Stimulated activated CD4-positive, alpha-beta T cell treated with anti-CD3 and anti-CD28 coated beads, Interleukin-12 subunit alpha, Interleukin-12 subunit beta, amount 100 ng/mL, for 24 hours (primary cell): ENCODE measurements around the gene UBE2O.
"Not testable (repeated sequence)": the region's sequence is repeated elsewhere in the genome, so short reads cannot be mapped to it uniquely, and the experiment has no call there.

Experiments
- DNase-seq, 2 experiments: peaks; one replicate each; pipeline ENCODE4 v3.0.0-alpha.2; 2020; ENCODE audit warnings: low read depth in 2 of 2

The UBE2O gene

GRCh38 chr17:76370261-76370993 is 82.5 kb downstream of the UBE2O start:
- DNase-seq: no peak

DNA sequence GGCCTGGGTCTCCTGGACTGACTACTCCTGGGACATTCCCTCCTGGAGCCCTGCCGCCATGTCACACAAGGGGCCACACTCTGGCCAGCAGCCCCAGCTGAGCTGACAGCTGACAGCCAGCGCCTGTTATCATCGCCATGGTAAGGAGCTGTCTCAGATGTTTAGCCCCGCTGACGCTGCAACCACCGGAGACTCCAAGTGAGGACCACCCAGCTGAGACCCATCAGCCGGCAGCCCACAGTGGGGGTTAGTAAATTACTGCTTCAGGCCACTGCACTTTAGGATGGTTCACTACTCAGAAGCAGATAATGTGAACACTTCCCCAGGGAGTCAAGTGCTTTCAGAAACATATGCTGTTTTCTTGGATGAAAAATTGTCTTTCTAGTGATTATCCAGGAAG is 83.1 kb downstream of the UBE2O start:
- DNase-seq: no peak

- DNase-seq: no peak
These were observed 83.6 kb downstream of the UBE2O start for GRCh38 chr17:76369379-76369778.

GRCh38 chr17:76368545-76368944 is 84.4 kb downstream of the UBE2O start:
- DNase-seq: no peak

DNA sequence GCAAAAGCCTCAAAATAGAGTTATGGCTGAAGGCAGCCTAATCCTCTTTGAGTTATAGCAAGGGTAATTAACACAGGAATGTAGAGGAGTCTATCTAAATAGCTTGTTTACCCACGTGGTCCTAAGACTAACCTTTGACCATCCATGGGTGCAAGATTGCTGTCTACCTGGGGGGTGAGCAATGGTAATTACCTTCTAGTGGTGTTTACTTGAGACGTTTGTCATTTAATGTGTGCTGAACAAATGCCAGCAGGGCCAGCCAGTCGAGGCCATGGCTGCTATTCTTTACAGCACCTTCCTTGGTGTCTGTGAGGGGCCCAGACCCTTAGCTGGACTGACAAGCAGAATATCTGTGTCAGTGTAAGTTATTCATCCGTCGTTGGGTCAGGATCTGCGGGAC is 85.3 kb downstream of the UBE2O start:
- no peak for DNase-seq

GRCh38 chr17:76366247-76366646 is 86.7 kb downstream of the UBE2O start:
- no peak for DNase-seq

GRCh38 chr17:76365256-76365903 is 87.6 kb downstream of the UBE2O start:
- no peak for DNase-seq

GRCh38 chr17:76363107-76363842 is 89.7 kb downstream of the UBE2O start:
- DNase-seq: no peak

DNA sequence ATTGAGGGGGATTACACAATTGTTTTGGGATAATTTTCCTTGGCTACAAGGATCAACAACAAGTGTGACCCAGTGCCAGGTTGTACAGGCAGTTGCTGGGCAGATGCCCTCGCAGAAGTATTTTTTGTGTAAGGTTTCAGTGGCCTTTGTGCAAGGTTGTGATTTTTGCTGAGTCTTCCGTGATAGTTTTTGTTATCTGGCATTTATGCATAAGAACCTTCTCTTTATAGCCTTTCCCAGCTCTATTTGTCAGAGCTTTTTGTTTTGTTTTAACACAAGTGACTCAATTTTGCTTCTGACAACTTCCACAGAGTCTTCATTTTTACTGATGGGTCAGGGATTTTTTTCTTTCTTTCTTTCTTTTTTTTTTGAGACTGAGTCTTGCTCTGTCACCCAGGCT is 92.5 kb downstream of the UBE2O start:
- DNase-seq: no peak

DNA sequence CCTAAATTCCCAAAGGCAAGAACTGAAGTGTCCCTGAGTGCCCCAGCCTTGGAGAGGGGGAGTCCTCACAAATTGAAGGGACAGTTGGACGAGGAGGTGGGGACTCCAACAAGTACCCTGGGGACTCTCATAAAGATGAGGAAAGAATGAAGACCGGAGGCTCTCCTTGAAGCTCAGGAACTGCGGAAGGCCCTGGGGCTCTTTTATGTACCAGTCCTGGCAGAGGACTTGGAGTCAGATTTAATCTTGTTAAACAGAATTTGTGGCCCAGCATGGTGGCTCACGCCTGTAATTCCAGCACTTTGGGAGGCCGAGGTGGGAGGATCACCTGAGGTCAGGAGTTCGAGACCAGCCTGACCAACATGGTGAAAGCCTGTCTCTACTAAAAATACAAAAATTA is 93.2 kb downstream of the UBE2O start:
- DNase-seq: not testable (repeated sequence)

GRCh38 chr17:76359375-76359774 is 93.6 kb downstream of the UBE2O start:
- no peak for DNase-seq

DNA sequence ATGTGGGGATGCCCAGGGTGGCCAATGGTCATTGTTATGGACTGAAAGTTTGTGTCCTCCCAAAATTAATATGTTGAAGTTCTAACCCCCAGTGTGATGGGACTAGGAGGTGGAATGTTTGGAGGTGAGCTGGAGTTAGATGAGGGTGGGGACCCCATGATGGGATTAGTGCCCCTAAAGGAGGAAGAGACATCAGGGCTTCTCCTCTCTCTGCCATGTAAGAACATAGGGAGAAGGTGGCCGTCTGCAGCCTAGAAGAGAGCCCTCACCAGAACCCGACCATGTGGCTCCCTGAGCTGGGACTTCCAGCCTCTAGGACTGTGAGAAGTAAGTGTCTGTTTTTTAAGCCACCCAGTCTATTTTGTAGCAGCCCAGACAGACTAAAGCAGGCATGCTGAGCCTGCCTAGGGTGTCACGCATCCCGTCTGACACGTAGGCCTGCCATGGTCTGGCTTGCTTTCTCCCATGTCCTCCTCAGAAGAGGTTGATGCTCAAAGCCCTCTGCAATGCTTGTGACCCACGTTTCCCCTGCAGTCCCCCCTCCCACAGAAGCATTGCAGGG is 95.3 kb downstream of the UBE2O start:
- DNase-seq: no peak

DNA sequence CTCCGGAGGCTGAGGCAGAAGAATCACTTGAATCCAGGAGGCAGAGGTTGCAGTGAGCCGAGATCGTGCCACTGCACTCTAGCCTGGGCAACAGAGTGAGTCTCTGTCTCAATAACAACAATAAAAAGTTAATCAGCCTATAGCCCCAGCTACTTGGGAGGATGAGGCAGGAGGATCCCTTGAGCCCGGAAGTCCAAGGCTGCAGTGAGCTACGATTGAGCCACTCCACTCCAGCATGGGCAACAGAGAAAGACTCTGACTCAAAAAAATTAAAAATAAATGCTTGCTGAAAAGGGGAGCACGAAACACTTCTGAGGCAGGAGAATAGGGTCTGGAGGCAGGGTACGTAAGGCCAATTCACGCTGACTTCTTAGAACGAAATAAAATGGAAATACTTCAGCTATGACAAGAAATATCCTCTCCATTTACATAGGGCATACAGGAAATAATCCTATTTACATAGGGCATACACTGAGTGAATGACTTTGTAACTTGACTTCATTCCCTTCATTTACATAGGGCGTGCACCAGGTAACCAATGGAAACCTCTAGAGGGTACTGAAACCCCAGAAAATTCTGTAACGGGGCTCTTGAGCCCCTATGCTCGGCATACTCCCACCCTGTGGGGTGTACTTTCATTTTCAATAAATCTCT is 96.0 kb downstream of the UBE2O start:
- no peak for DNase-seq

GRCh38 chr17:76354747-76355310 is 98.1 kb downstream of the UBE2O start:
- DNase-seq: no peak

DNA sequence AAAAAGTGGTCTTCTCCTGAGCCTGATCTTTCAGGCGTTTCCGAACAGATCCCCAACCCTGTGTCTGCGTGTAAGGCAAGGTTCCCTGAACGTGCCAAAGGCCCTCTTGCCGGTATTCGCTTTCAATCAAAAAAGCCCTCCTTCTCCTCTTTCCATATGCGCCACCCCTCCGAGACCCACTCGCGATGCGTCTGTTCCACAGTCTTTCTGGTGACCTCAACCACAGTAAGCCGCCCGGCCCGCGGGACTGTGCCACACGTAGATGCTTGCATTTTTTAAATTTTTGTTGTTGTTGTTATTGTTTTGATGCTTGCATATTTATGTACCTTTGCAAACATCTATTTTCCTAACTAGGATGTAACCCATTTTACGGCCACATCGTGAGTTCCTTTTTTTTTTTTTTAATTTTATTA is 98.6 kb downstream of the UBE2O start:
- DNase-seq: no peak

GRCh38 chr17:76353599-76354316 is 99.2 kb downstream of the UBE2O start, which contains the start of gene PRPSAP1:
Gene PRPSAP1, minus strand, starts transcription at chr17:76353916. Its CDS starts 213 bp downstream, at chr17:76353703.
- peak; percentile 70 to 75 for DNase-seq

GRCh38 chr17:76353004-76353598 is 99.9 kb downstream of the UBE2O start:
- peak in 1 of 2 experiments; percentile 3 for DNase-seq

GRCh38 chr17:76351526-76352071 is 101.4 kb downstream of the UBE2O start:
- DNase-seq: no peak

- no peak for DNase-seq
These were observed 102.5 kb downstream of the UBE2O start for GRCh38 chr17:76350463-76350862.

DNA sequence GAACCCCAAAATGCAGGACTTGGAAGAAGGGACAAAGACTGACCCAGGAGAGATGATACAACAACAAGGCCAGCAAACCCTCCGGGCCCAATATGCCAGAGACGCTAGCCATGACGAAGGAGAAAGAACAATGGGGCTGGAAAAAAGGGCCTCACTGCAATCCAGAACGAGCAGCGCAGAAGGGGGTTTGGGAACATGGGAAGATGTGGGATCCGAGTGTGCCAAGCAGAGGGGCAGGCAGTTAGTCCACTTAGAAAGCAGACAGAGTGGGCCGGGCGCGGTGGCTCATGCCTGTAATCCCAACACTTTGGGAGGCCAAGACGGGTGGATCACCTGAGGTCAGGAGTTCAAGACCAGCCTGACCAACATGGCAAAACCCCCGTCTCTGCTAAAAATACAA is 106.0 kb downstream of the UBE2O start:
- DNase-seq: not testable (repeated sequence)
